ENCODE results near the gene SNRNP70.

SNRNP70 gene

GRCh38 chr19:49153167-49153809 is 68.0 kb downstream of the SNRNP70 start:
- H3K4me3 ChIP-seq (replicated peaks; ENCODE audit: low read depth, low read length) = no peak overlapping the region
- DNase-seq (ENCODE audit: extremely low read depth, low read depth) = no peak
- TF ChIP-seq, protein P1, sequence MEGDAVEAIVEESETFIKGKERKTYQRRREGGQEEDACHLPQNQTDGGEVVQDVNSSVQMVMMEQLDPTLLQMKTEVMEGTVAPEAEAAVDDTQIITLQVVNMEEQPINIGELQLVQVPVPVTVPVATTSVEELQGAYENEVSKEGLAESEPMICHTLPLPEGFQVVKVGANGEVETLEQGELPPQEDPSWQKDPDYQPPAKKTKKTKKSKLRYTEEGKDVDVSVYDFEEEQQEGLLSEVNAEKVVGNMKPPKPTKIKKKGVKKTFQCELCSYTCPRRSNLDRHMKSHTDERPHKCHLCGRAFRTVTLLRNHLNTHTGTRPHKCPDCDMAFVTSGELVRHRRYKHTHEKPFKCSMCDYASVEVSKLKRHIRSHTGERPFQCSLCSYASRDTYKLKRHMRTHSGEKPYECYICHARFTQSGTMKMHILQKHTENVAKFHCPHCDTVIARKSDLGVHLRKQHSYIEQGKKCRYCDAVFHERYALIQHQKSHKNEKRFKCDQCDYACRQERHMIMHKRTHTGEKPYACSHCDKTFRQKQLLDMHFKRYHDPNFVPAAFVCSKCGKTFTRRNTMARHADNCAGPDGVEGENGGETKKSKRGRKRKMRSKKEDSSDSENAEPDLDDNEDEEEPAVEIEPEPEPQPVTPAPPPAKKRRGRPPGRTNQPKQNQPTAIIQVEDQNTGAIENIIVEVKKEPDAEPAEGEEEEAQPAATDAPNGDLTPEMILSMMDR (IDR thresholded peaks at IDR 0.05; ENCODE audit: low read depth, low read length, missing control alignments) = no peak

DNA sequence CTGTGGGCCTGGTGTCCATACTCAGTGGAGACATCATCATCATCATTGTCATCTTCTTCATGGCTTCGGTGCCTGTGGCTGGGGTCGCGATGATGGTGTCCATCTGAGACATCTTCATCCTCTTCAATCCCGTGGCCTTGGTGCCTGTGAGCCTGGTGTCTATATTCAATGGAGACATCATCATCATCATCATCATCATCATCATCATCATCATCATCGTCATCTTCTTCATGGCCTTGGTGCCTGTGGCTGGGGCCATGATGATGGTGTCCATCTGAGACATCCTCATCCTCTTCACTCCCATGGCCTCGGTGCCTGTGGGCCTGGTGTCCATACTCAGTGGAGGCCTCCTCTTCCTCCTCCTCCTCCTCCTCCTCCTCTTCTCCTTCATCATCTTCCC is 69.0 kb downstream of the SNRNP70 start:
- DNase-seq (ENCODE audit: extremely low read depth, low read depth) = no peak
- TF ChIP-seq, protein P1 (IDR thresholded peaks at IDR 0.05; ENCODE audit: low read depth, low read length, missing control alignments) = no peak
- H3K4me3 ChIP-seq (replicated peaks; ENCODE audit: low read depth, low read length) = no peak overlapping the region

DNA sequence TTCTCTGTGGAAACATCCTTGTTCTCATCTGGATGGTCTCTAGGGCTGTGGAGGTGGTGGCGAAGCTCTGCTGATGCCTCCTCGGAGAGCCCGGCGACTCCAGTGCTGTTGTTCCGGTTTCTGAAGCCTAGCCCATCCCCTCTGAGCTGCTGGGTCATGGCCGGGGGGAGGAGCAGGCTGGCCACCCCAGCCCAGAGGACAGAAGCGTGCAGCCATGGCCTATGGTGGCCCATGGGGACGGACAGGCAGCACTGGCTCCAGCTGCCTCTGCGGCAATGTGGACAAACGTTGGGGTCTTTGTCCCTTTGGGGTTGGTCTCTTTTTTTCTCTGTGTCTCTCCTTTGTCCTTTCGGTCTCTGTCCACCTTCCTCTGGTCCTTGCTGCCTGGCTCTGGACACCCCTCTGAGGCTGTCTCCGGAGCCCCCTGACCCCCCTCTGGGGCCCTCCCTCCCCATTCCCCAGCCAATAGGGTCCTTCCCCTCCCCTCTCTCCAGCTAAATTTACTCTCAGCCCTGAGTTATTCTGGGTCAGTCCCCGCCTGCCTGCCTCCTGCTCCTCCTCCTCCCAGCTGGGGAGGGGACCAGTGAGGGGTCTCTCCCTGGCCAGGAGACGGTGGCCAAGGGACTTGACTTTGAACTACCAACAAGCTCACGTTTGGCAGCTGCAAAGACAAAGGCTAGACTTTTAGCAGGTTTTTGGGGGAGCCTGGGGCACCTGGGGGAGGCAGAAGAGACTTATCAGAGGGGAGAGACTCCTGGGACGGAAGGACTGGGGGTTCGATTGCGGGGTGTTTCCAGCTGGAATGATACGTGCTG is 70.0 kb downstream of the SNRNP70 start, which contains the start of gene HRC:
HRC (minus strand) TSS at position 392 of the 815 bp plus-strand sequence; CDS start at position 233, 159 bp downstream.
- H3K4me3 ChIP-seq (replicated peaks; ENCODE audit: low read depth, low read length) = no peak within 1 kb of the TSS
- TF ChIP-seq, protein P1 (IDR thresholded peaks at IDR 0.05; ENCODE audit: low read depth, low read length, missing control alignments) = no peak
- no peak for DNase-seq (ENCODE audit: extremely low read depth, low read depth)

- TF ChIP-seq, protein P1 (IDR thresholded peaks at IDR 0.05; ENCODE audit: low read depth, low read length, missing control alignments) = no peak
- DNase-seq (ENCODE audit: extremely low read depth, low read depth) = no peak
- H3K4me3 ChIP-seq (replicated peaks; ENCODE audit: low read depth, low read length) = no peak overlapping the region
Observed at GRCh38 chr19:49155820-49156346, 70.6 kb downstream of the SNRNP70 start.

DNA sequence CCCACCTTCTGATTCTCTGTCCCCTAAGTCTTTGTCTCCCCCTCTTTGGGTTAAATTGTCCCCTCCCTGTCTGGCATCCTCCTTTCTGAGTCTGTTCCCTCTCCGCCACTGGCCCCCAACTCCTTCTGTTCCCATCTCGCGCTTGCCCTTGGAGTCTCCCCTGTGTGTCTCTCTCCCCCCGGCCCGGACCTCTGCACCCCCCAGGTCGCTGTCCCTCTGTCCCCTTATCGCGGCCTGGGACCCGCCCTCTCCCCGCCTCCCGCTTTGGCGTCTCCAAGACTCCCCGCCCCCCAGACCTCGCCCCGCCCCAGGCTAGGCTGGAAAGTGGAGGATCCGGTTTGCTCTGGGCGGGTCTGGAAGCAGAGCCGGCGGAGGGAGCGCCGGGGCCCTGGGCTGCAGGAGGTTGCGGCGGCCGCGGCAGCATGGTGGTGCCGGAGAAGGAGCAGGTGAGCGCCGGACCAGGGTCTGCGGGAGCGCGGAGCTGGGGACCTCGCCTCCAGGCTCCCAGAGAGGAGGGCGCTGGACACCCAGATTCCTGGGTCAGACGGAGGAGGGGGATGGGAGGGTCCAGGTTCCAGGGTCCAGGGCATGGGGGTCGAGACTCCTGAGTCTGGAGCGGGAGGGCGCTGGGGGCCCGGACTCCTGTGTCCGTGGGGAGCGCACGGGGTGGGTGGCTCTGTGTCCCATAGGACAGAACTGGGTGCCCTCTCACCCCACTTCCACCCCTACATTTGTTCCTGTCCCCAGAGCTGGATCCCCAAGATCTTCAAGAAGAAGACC is 72.4 kb downstream of the SNRNP70 start, which contains the start of gene TRPM4:
TRPM4 (plus strand) TSS at position 348 of the 780 bp plus-strand sequence; CDS start at position 423, 75 bp downstream.
- DNase-seq (ENCODE audit: extremely low read depth, low read depth) = no peak
- H3K4me3 ChIP-seq (replicated peaks; ENCODE audit: low read depth, low read length) = peak within 1 kb of the TSS; percentile 69

More for the DNA sequence above, 72.4 kb downstream of the SNRNP70 start, which contains the start of gene TRPM4:
- TF ChIP-seq, protein P1 (IDR thresholded peaks at IDR 0.05; ENCODE audit: low read depth, low read length, missing control alignments) = no peak

Measured in HFF-Myc (cell line).